ENCODE data around the gene C17orf100.

Gene C17orf100

DNA sequence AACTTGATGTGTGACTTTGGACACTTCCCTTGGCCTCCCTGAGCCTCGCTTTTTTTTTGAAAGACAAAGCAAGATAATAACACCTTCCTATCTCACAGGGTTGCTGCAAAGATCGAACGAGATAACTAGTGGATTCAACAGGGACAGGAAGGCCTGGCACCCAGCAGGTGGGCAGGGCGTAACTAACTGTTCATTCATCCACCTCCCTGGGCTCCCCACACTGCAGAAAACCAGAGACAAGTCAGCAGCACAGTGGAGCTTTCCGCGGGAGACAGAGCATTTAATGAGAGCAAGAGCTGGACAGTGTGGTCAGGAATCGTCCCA lies 32.9 kb downstream of the C17orf100 start:
- Histone ChIP-seq H3K27me3 (ENCODE audit: control insufficient read depth in 1 of 2, insufficient read depth in 1 of 2, low read length in 2 of 2) (peaks cover 7 to 63% of the 10 kb centered on the region in 2 experiments), H3K36me3 (ENCODE audit: control insufficient read depth in 1 of 2, insufficient read depth in 2 of 2, low read depth in 1 of 2, low read length in 2 of 2) (no peaks in the 10 kb centered on the region), H3K18ac (ENCODE audit: low read depth in 1 of 2, low read length in 2 of 2) (no peak overlapping the region), H2BK15ac (ENCODE audit: low read depth, poor library complexity, severe bottlenecking) (no peak overlapping the region), H3K23ac (ENCODE audit: low read length in 2 of 2) (no peak overlapping the region), H2AK5ac (ENCODE audit: low read length, severe bottlenecking) (no peak overlapping the region), H2BK5ac (ENCODE audit: low read depth, low read length, poor library complexity, severe bottlenecking) (no peak overlapping the region), H3K9me3 (ENCODE audit: control insufficient read depth, low read length) (no peaks in the 10 kb centered on the region), H3K79me1 (replicated peaks; ENCODE audit: low read length, poor library complexity, severe bottlenecking) (no peaks in the 10 kb centered on the region), H3K4me2 (ENCODE audit: low read length, poor library complexity, severe bottlenecking) (no peak overlapping the region), H3K4me3 (ENCODE audit: insufficient read depth in 1 of 2, low read depth in 1 of 2, low read length in 2 of 2) (no peak overlapping the region), H4K8ac (ENCODE audit: low read length) (no peak overlapping the region), H3K4ac (ENCODE audit: low read depth in 1 of 2, low read length in 2 of 2) (no peak overlapping the region), H4K91ac (ENCODE audit: low read length) (no peak overlapping the region), H2BK12ac (ENCODE audit: low read length in 2 of 2) (no peak overlapping the region), H3K4me1 (ENCODE audit: control insufficient read depth, insufficient read depth, low read depth, low read length) (no peaks in the 10 kb centered on the region), H3K14ac (ENCODE audit: low read length in 2 of 2) (no peak overlapping the region), H3K27ac (ENCODE audit: low read length, poor library complexity, severe bottlenecking) (no peak overlapping the region), H2AFZ (ENCODE audit: low read depth, low read length) (no peak overlapping the region), H2BK120ac (ENCODE audit: low read depth, low read length) (no peak overlapping the region), H3K9ac (ENCODE audit: low read length) (no peak overlapping the region)
- no peak for DNase-seq
- WGBS: 25% methylated on average over 7 of the region's 7 CpGs

DNA sequence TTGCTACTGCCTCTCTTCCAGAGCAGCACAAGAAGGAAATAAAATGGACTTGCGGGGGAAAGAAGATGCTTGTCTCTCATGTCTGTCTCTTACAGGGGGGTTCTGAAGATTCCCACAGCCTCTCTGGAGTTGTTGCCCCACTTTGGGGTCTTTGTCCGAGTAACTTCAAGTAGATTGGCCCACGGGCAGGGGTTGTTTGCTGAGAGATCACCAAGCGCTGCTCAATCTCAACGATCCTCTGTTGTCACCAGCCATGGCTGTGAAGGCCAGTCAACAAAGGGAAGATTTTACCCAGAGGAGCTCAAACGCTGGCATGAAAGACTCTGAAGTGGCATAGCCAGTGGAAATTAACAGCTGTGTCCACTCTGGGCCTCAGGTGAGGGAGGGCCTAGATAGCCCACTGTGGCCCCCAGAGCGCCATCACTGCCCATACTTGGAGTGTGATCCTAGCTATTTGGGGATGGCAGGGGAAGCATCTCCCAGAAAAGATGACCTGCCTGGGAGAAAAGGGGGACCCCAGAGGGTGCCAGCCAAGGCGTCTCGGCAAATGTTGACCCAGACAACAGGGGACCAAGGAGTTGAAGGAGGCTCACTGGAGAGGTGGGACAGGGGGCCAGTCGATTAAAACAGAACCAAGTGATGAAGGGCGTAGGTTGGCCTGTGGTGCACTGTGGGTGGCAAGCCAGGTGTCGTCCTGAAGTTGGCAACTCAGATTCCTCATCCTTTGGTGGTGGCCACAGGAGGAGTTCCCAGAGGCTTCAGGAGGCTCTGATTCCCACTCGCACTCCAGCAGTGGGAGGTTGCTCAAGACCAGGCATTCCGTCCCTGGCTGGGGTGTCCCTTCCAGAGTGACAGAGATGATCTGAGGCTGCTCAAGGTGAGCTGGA lies 33.6 kb downstream of the C17orf100 start:
- 75% methylated on average over 14 of the region's 14 CpGs for WGBS
- no peak overlapping the region for H4K91ac ChIP-seq (ENCODE audit: low read length)
- no peak overlapping the region for H3K14ac ChIP-seq (ENCODE audit: low read length in 2 of 2)
- H3K18ac ChIP-seq (ENCODE audit: low read depth in 1 of 2, low read length in 2 of 2): no peak overlapping the region
- H2BK12ac ChIP-seq (ENCODE audit: low read length in 2 of 2): no peak overlapping the region
- H3K79me1 ChIP-seq (replicated peaks; ENCODE audit: low read length, poor library complexity, severe bottlenecking): no peaks in the 10 kb centered on the region
- no peaks in the 10 kb centered on the region for H3K9me3 ChIP-seq (ENCODE audit: control insufficient read depth, low read length)
- H3K4me1 ChIP-seq (ENCODE audit: control insufficient read depth, insufficient read depth, low read depth, low read length): no peaks in the 10 kb centered on the region
- H3K27me3 ChIP-seq (ENCODE audit: control insufficient read depth in 1 of 2, insufficient read depth in 1 of 2, low read length in 2 of 2): peaks cover 7 to 65% of the 10 kb centered on the region in 2 experiments
- no peak overlapping the region for H3K4me2 ChIP-seq (ENCODE audit: low read length, poor library complexity, severe bottlenecking)
- DNase-seq: no peak
- no peak overlapping the region for H2BK15ac ChIP-seq (ENCODE audit: low read depth, poor library complexity, severe bottlenecking)
- no peaks in the 10 kb centered on the region for H3K36me3 ChIP-seq (ENCODE audit: control insufficient read depth in 1 of 2, insufficient read depth in 2 of 2, low read depth in 1 of 2, low read length in 2 of 2)
- H2AFZ ChIP-seq (ENCODE audit: low read depth, low read length): no peak overlapping the region
- H3K4me3 ChIP-seq (ENCODE audit: insufficient read depth in 1 of 2, low read depth in 1 of 2, low read length in 2 of 2): no peak overlapping the region
- no peak overlapping the region for H3K23ac ChIP-seq (ENCODE audit: low read length in 2 of 2)
- H2BK5ac ChIP-seq (ENCODE audit: low read depth, low read length, poor library complexity, severe bottlenecking): no peak overlapping the region
- no peak overlapping the region for H3K4ac ChIP-seq (ENCODE audit: low read depth in 1 of 2, low read length in 2 of 2)
- no peak overlapping the region for H3K27ac ChIP-seq (ENCODE audit: low read length, poor library complexity, severe bottlenecking)
- no peak overlapping the region for H4K8ac ChIP-seq (ENCODE audit: low read length)
- H2AK5ac ChIP-seq (ENCODE audit: low read length, severe bottlenecking): no peak overlapping the region
- H3K9ac ChIP-seq (ENCODE audit: low read length): no peak overlapping the region
- no peak overlapping the region for H2BK120ac ChIP-seq (ENCODE audit: low read depth, low read length)

DNA sequence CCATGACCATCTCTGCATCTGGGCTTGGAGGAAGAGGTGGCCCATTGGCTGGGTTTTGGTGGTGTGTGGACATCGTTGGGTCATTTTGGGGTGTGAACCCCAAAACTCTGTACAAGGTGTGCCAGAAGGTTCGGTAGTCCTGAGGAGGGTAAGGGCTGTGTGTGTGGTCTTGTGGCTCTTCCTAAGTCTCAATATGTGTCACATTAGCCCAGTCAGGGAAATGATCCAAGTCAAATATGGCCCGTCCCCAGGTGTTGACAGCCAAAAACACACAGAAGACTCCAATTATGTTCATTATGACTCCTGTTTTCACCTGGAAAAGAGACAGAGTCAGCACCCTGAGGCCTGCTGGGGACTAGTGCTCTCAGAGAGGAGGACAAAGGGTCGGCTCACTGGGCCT lies 34.5 kb downstream of the C17orf100 start:
- H2AFZ ChIP-seq (ENCODE audit: low read depth, low read length): no peak overlapping the region
- no peaks in the 10 kb centered on the region for H3K9me3 ChIP-seq (ENCODE audit: control insufficient read depth, low read length)
- H3K27me3 ChIP-seq (ENCODE audit: control insufficient read depth in 1 of 2, insufficient read depth in 1 of 2, low read length in 2 of 2): peaks cover 7 to 70% of the 10 kb centered on the region in 2 experiments
- H2BK15ac ChIP-seq (ENCODE audit: low read depth, poor library complexity, severe bottlenecking): no peak overlapping the region
- no peak overlapping the region for H3K4ac ChIP-seq (ENCODE audit: low read depth in 1 of 2, low read length in 2 of 2)
- no peaks in the 10 kb centered on the region for H3K79me1 ChIP-seq (replicated peaks; ENCODE audit: low read length, poor library complexity, severe bottlenecking)
- WGBS: 76% methylated on average over 4 of the region's 4 CpGs
- no peak overlapping the region for H2BK120ac ChIP-seq (ENCODE audit: low read depth, low read length)
- H3K4me1 ChIP-seq (ENCODE audit: control insufficient read depth, insufficient read depth, low read depth, low read length): no peaks in the 10 kb centered on the region
- no peak overlapping the region for H4K8ac ChIP-seq (ENCODE audit: low read length)
- no peak overlapping the region for H3K27ac ChIP-seq (ENCODE audit: low read length, poor library complexity, severe bottlenecking)
- H3K4me2 ChIP-seq (ENCODE audit: low read length, poor library complexity, severe bottlenecking): no peak overlapping the region
- H3K9ac ChIP-seq (ENCODE audit: low read length): no peak overlapping the region
- no peak overlapping the region for H3K23ac ChIP-seq (ENCODE audit: low read length in 2 of 2)
- H4K91ac ChIP-seq (ENCODE audit: low read length): no peak overlapping the region
- H3K4me3 ChIP-seq (ENCODE audit: insufficient read depth in 1 of 2, low read depth in 1 of 2, low read length in 2 of 2): no peak overlapping the region
- no peak overlapping the region for H2AK5ac ChIP-seq (ENCODE audit: low read length, severe bottlenecking)
- no peak overlapping the region for H3K18ac ChIP-seq (ENCODE audit: low read depth in 1 of 2, low read length in 2 of 2)
- no peak for DNase-seq
- H3K14ac ChIP-seq (ENCODE audit: low read length in 2 of 2): no peak overlapping the region
- H3K36me3 ChIP-seq (ENCODE audit: control insufficient read depth in 1 of 2, insufficient read depth in 2 of 2, low read depth in 1 of 2, low read length in 2 of 2): no peaks in the 10 kb centered on the region
- no peak overlapping the region for H2BK5ac ChIP-seq (ENCODE audit: low read depth, low read length, poor library complexity, severe bottlenecking)
- no peak overlapping the region for H2BK12ac ChIP-seq (ENCODE audit: low read length in 2 of 2)

DNA sequence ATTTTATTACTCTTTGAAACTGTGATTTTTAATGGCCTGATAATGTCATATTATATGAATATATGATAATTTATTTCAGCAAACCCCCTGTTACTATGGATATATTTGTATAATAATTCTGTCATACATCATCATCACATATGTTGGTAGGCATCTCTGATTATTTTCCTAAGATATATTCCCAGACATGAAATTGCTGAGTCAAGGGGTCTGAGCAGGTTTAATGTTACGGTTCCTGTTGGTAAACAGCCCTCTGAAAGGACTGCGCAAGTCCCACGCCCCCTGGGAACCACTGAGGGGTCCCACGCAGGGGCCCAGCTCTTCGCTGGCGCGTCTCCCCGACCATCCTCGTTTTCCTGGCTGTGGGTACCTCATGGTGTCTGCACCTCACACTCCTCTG lies 37.4 kb downstream of the C17orf100 start:
- Histone ChIP-seq H2BK120ac (ENCODE audit: low read depth, low read length) (no peak overlapping the region), H2BK12ac (ENCODE audit: low read length in 2 of 2) (no peak overlapping the region), H2BK5ac (ENCODE audit: low read depth, low read length, poor library complexity, severe bottlenecking) (no peak overlapping the region), H2AK5ac (ENCODE audit: low read length, severe bottlenecking) (no peak overlapping the region), H3K4me2 (ENCODE audit: low read length, poor library complexity, severe bottlenecking) (no peak overlapping the region), H4K91ac (ENCODE audit: low read length) (no peak overlapping the region), H2AFZ (ENCODE audit: low read depth, low read length) (no peak overlapping the region), H3K23ac (ENCODE audit: low read length in 2 of 2) (no peak overlapping the region), H4K8ac (ENCODE audit: low read length) (no peak overlapping the region), H3K4me1 (ENCODE audit: control insufficient read depth, insufficient read depth, low read depth, low read length) (no peaks in the 10 kb centered on the region), H3K36me3 (ENCODE audit: control insufficient read depth in 1 of 2, insufficient read depth in 2 of 2, low read depth in 1 of 2, low read length in 2 of 2) (no peaks in the 10 kb centered on the region), H3K27ac (ENCODE audit: low read length, poor library complexity, severe bottlenecking) (no peak overlapping the region), H3K27me3 (ENCODE audit: control insufficient read depth in 1 of 2, insufficient read depth in 1 of 2, low read length in 2 of 2) (peaks cover 0 to 78% of the 10 kb centered on the region in 2 experiments), H3K4ac (ENCODE audit: low read depth in 1 of 2, low read length in 2 of 2) (no peak overlapping the region), H3K18ac (ENCODE audit: low read depth in 1 of 2, low read length in 2 of 2) (no peak overlapping the region), H3K14ac (ENCODE audit: low read length in 2 of 2) (no peak overlapping the region), H3K9ac (ENCODE audit: low read length) (no peak overlapping the region), H3K79me1 (replicated peaks; ENCODE audit: low read length, poor library complexity, severe bottlenecking) (no peaks in the 10 kb centered on the region), H3K9me3 (ENCODE audit: control insufficient read depth, low read length) (no peaks in the 10 kb centered on the region), H2BK15ac (ENCODE audit: low read depth, poor library complexity, severe bottlenecking) (no peak overlapping the region), H3K4me3 (ENCODE audit: insufficient read depth in 1 of 2, low read depth in 1 of 2, low read length in 2 of 2) (no peak overlapping the region)
- WGBS: 86% methylated on average over 4 of the region's 9 CpGs
- DNase-seq: no peak
